HepG2 (cell line): ENCODE data around the gene NSD1. TPM values are rescaled to one million over a fixed set of nuclear protein-coding genes. Genes with fewer than 3 reads are reported as not detected.

Source experiments
- ATAC-seq: fragments of 200-7000 bp; cut with Tn5 transposase; 3 replicates; pipeline ENCODE4 v1.9.1; 2020; ENCODE audit warnings: mild to moderate bottlenecking, moderate library complexity
- BruUV-seq: library from RNA; stranded (reverse); fragments of 400-500 nt; replicated peaks from 2 replicates; lab custom pipeline; 2021; lab: Mats Ljungman, UMichigan
- CTCF ChIA-PET: fragments of 300-600 bp; formaldehyde crosslinking; extraction: SDS; loops from one replicate; lab custom pipeline; 2021; ENCODE audit warnings: low total read pairs, inconsistent platforms, low intra/inter-chr PET ratio; lab: Yijun Ruan, JAX
- POLR2A ChIA-PET: fragments of 350-600 bp; sonication (Branson Sonifier 250); formaldehyde crosslinking; loops from one replicate; lab custom pipeline; 2020; ENCODE audit warnings: antibody characterized with exemption, inconsistent platforms; lab: Yijun Ruan, JAX
- DNase-seq: peaks from one replicate; pipeline ENCODE4 v3.0.0-alpha.2; 2015; ENCODE audit warnings: low spot score
- FAIRE-seq: peaks from 3 replicates; lab custom pipeline; 2011; peaks lifted over from hg19 to GRCh38; lab: Jason Lieb, UNC
- H2AFZ ChIP-seq: one replicate; pipeline ENCODE4 v1.6.1; 2011; ENCODE audit warnings: low read length, inconsistent platforms
- H3K27ac ChIP-seq: fragments of 300-600 bp; 3 replicates; pipeline ENCODE4 v1.8.0; 2011; ENCODE audit warnings: mixed run types, mild to moderate bottlenecking, mixed read lengths, low read length, inconsistent platforms; ENCODE audit not compliant: insufficient read depth; ENCODE audit errors: extremely low read length
- H3K27me3 ChIP-seq, 2 experiments: fragments of 200-600 bp in 1 of 2; 2 replicates in 1 of 2; 3 replicates in 1 of 2; pipeline versions ENCODE4 v1.6.0 to v1.8.0; 2011; ENCODE audit warnings: low read length in 2 of 2, mild to moderate bottlenecking in 2 of 2, moderate library complexity in 2 of 2, inconsistent platforms in 1 of 2; ENCODE audit not compliant: insufficient read depth in 2 of 2, control insufficient read depth in 1 of 2
- H3K36me3 ChIP-seq, 2 experiments: fragments of 200-600 bp in 1 of 2; replicated peaks in 1 of 2; 2 replicates in 1 of 2; 3 replicates in 1 of 2; pipeline versions ENCODE4 v1.5.1 to v1.8.0; 2011; ENCODE audit warnings: low read length in 2 of 2, inconsistent platforms in 1 of 2; ENCODE audit not compliant: insufficient read depth in 2 of 2, control insufficient read depth in 1 of 2
- H3K4me1 ChIP-seq: 2 replicates; pipeline ENCODE4 v1.5.1; 2012; ENCODE audit warnings: low read length, inconsistent platforms; ENCODE audit not compliant: insufficient read depth
- H3K4me2 ChIP-seq: 2 replicates; pipeline ENCODE4 v1.6.0; 2011; ENCODE audit warnings: low read depth, low read length, inconsistent platforms
- H3K4me3 ChIP-seq, 3 experiments: fragments of 200-600 bp in 1 of 3; sonication (generic), shearing (Covaris generic) in 1 of 3; replicated peaks in 1 of 3; 2 replicates each; pipeline ENCODE4 v1.5.1; 2011 to 2016; ENCODE audit warnings: low read length in 3 of 3, inconsistent platforms in 2 of 3, low read depth in 2 of 3, mild to moderate bottlenecking in 2 of 3, control low read depth in 1 of 3, mixed read lengths in 1 of 3; ENCODE audit not compliant: insufficient read depth in 1 of 3
- H3K79me2 ChIP-seq: one replicate; pipeline ENCODE4 v1.6.1; 2011; ENCODE audit warnings: low read length, inconsistent platforms; ENCODE audit not compliant: insufficient read depth
- H3K9ac ChIP-seq: 2 replicates; pipeline ENCODE4 v1.6.0; 2011; ENCODE audit warnings: mild to moderate bottlenecking, low read depth, low read length, inconsistent platforms; ENCODE audit not compliant: insufficient read depth
- H3K9me3 ChIP-seq: 2 replicates; pipeline ENCODE4 v1.5.1; 2012; ENCODE audit warnings: mild to moderate bottlenecking, low read length
- H4K20me1 ChIP-seq: 2 replicates; pipeline ENCODE4 v1.6.0; 2011; ENCODE audit warnings: inconsistent platforms, mild to moderate bottlenecking, low read length, moderate library complexity; ENCODE audit not compliant: insufficient read depth
- BORCS8-MEF2B ChIP-seq: sonication (generic); formaldehyde crosslinking; IDR thresholded peaks from 2 replicates; pipeline ENCODE4 v1.8.0; 2022; ENCODE audit warnings: mild to moderate bottlenecking, missing genetic modification reagents
- CEBPB ChIP-seq: IDR thresholded peaks from 2 replicates; pipeline ENCODE4 v1.6.1; 2011; ENCODE audit warnings: low read depth, low read length, improper control_type of control experiment, borderline replicate concordance
- ELF1 ChIP-seq: sonication (generic); formaldehyde crosslinking; IDR thresholded peaks from 2 replicates; pipeline ENCODE4 v1.4.0; 2020; ENCODE audit warnings: missing genetic modification reagents
- ELF4 ChIP-seq: sonication (generic); formaldehyde crosslinking; IDR thresholded peaks from 2 replicates; pipeline ENCODE4 v1.5.0; 2020; ENCODE audit warnings: missing genetic modification reagents, mild to moderate bottlenecking, moderate library complexity, borderline replicate concordance
- JUNB ChIP-seq: sonication (generic); formaldehyde crosslinking; IDR thresholded peaks from 2 replicates; pipeline ENCODE4 v1.8.0; 2022; ENCODE audit warnings: missing genetic modification reagents, mild to moderate bottlenecking, borderline replicate concordance
- MIER3 ChIP-seq: IDR thresholded peaks from 2 replicates; pipeline ENCODE4 v1.6.1; 2016; ENCODE audit warnings: missing compliant biosample characterization, borderline replicate concordance
- SALL1 ChIP-seq: sonication (generic); formaldehyde crosslinking; IDR thresholded peaks from 2 replicates; pipeline ENCODE4 v1.8.0; 2022; ENCODE audit warnings: mild to moderate bottlenecking, missing genetic modification reagents
- XBP1 ChIP-seq: sonication (generic); formaldehyde crosslinking; IDR thresholded peaks from 2 replicates; pipeline ENCODE4 v1.5.0; 2020; ENCODE audit warnings: missing genetic modification reagents
- ZNF556 ChIP-seq: sonication (generic); formaldehyde crosslinking; IDR thresholded peaks from 2 replicates; pipeline ENCODE4 v1.4.0; 2020; ENCODE audit warnings: mild to moderate bottlenecking, missing genetic modification reagents, borderline replicate concordance
- ZNF772 ChIP-seq: sonication (generic); formaldehyde crosslinking; IDR thresholded peaks from 2 replicates; pipeline ENCODE4 v1.5.0; 2020; ENCODE audit warnings: mild to moderate bottlenecking, missing genetic modification reagents
- ZNF773 ChIP-seq: sonication (generic); formaldehyde crosslinking; IDR thresholded peaks from 2 replicates; pipeline ENCODE4 v1.4.0; 2020; ENCODE audit warnings: missing genetic modification reagents, borderline replicate concordance
- ZSCAN30 ChIP-seq: sonication (generic); formaldehyde crosslinking; IDR thresholded peaks from 2 replicates; pipeline ENCODE4 v1.5.0; 2020; ENCODE audit warnings: mild to moderate bottlenecking, missing genetic modification reagents
- whole genome bisulfite sequencing: methylation state at CpG from one replicate; pipeline ENCODE4 v1.1.6; 2017; ENCODE audit warnings: low lambda C conversion rate; 5-methylcytosine and 5-hydroxymethylcytosine counted together
- in situ Hi-C: cut with HindIII; loops from 2 replicates; pipeline ENCODE4 v1.10.0; 2017; ENCODE audit warnings: low pct_unique_long_range_greater_than_20kb; ENCODE audit not compliant: extremely low pct_ligation_motif_present
- intact Hi-C: fragments of 100-400 bp; cut with micrococcal nuclease; formaldehyde crosslinking; loops from one replicate; pipeline ENCODE4 v1.10.0; 2022; ENCODE audit not compliant: unreplicated experiment
- polyA plus RNA-seq, 8 experiments: library from polyadenylated mRNA; depleted of rRNA in 3 of 8; stranded (reverse) in 7 of 8; unstranded in 1 of 8; fragments of >200 nt; fragmentation: Illumina TruSeq in 4 of 8; extraction: Trizol in 4 of 8; gene quantifications; 2 replicates each; pipeline versions ENCODE4 v1.2.1 to v1.2.3, GENCODE V29; 2011 to 2016; ENCODE audit warnings: low read depth in 4 of 8, missing spikeins in 1 of 8, mixed read lengths in 1 of 8; ENCODE audit not compliant: insufficient read depth in 1 of 8
- total RNA-seq, 5 experiments: library from RNA; depleted of rRNA; stranded (reverse); fragments of >200 nt; fragmentation: Illumina TruSeq; extraction: Trizol; gene quantifications; 2 replicates each; pipeline ENCODE4 v1.2.3, GENCODE V29; 2016; ENCODE audit warnings: low read depth in 1 of 5

The NSD1 gene
- total and polyA plus RNA-seq, 2 of the 13 experiments (the other 11 are each of a cell fraction or from before 2014, with no cell fraction given), result 0.01 to 0.09 TPM

DNA sequence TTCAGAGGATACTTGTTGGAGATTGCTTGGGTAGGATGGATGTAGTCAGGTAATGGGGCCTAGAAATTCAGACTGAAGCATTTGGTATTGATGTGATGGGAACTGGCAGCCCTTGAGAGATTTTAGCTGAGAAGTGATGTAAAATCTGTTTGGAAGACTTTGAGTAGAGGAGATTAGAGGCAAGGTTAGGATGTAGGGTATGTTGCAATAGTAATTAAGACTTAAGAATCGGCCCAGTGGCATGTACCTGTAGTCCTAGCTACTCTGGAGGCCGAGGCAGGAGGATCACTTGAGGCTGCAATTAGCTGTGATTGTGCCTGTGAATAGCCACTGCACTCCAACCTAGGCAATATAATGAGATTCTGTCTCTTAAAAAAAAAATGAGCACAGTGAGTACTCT lies 6.7 kb downstream of the NSD1 start:
- POLR2A ChIA-PET, result no interaction called here
- in situ Hi-C loops (no loop called here), intact Hi-C loops (no loop called here)
- FAIRE-seq (no peak), DNase-seq (no peak), ATAC-seq (no peak)
- BruUV-seq, result no TSS peak
- no peaks in the 10 kb centered on the region for H4K20me1 ChIP-seq
- H3K4me2 ChIP-seq, result no peak overlapping the region
- H3K27me3 ChIP-seq, result peaks cover 0 to 2% of the 10 kb centered on the region in 2 experiments; a peak in 1 of 5 replicates
- CTCF ChIA-PET, result no interaction called here
- 0% methylated on average over 2 of the region's 2 CpGs for WGBS
- no peak overlapping the region for H3K9ac ChIP-seq
- no peak overlapping the region for H2AFZ ChIP-seq
- TF ChIP-seq BORCS8-MEF2B (CRISPR knock-in tag), result no peak
- TF ChIP-seq CEBPB, result 0 out of 2 replicates have a peak, but pooled peaks have one; percentile 8
- H3K4me1 ChIP-seq, result no peaks in the 10 kb centered on the region
- no peak overlapping the region for H3K27ac ChIP-seq
- no peaks in the 10 kb centered on the region for H3K9me3 ChIP-seq
- H3K79me2 ChIP-seq, result no peaks in the 10 kb centered on the region
- no peaks in the 10 kb centered on the region for H3K36me3 ChIP-seq
- H3K4me3 ChIP-seq, result no peak overlapping the region

DNA sequence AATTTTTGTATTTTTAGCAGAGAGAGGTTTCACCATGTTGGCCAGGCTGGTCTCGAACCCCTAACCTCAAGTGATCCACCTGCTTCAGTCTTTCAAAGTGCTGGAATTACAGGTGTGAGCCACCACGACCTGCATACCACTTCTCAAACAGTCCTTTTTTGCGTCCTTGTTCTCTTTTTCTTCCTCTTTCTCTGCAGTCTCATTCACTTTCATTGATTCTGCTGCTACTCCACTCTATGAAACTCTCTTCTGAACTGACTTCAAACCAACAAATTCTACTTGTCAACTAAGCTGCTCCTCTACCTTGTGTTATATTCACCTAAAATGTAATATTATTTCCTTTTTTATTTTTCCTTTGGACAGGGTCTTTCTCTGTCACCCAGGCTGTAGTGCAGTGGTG lies 7.9 kb downstream of the NSD1 start:
- no peaks in the 10 kb centered on the region; a peak in 1 of 5 replicates for H3K27me3 ChIP-seq
- in situ Hi-C loops, result no loop called here
- no peak for DNase-seq
- FAIRE-seq, result no peak
- H2AFZ ChIP-seq, result no peak overlapping the region
- no peaks in the 10 kb centered on the region for H3K9me3 ChIP-seq
- TF ChIP-seq ZNF772 (CRISPR knock-in tag) (no peak), ZNF556 (CRISPR knock-in tag) (no peak), SALL1 (CRISPR knock-in tag) (no peak), XBP1 (CRISPR knock-in tag) (no peak), ELF1 (CRISPR knock-in tag) (no peak), ZSCAN30 (CRISPR knock-in tag) (no peak), ELF4 (CRISPR knock-in tag) (no peak), MIER3 (CRISPR knock-in tag) (no peak), JUNB (no peak), ZNF773 (CRISPR knock-in tag) (no peak)
- no peak overlapping the region for H3K9ac ChIP-seq
- no peaks in the 10 kb centered on the region for H3K4me1 ChIP-seq
- H4K20me1 ChIP-seq, result no peaks in the 10 kb centered on the region
- H3K27ac ChIP-seq, result no peak overlapping the region
- ATAC-seq, result no peak
- no peak overlapping the region for H3K4me2 ChIP-seq
- no peaks in the 10 kb centered on the region for H3K36me3 ChIP-seq
- ChIA-PET CTCF (no interaction called here), POLR2A (no interaction called here)
- BruUV-seq, result no TSS peak
- H3K79me2 ChIP-seq, result no peaks in the 10 kb centered on the region
- intact Hi-C loops, result no loop called here
- WGBS, result 37% methylated on average over 3 of the region's 3 CpGs
- no peak overlapping the region for H3K4me3 ChIP-seq
